Measurements from ENCODE around the gene HDAC4.

HDAC4 gene

GRCh38 chr2:239142806-239143205, 258.0 kb downstream of the HDAC4 start:
- DNase-seq (ENCODE audit: low read depth, low spot score): no peak

DNA sequence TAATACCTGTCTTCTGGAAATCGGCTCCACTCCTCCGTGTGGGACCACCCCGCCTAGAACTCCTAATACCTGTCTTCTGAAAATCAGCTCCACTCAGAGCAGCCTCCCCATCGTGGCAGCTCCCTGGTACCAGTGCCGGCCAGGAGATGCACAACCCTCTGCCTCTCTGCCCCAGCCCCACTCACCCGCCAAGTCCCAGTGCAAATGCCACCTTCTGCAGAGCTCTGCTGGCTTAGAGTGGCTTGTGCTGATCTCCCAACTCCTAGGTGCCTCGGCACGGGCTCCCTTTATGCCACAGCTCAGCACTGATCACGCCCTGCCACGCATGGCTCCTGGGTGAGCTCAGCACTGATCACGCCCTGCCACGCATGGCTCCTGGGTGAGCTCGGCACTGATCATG, 258.5 kb downstream of the HDAC4 start:
- no peak for DNase-seq (ENCODE audit: low read depth, low spot score)

GRCh38 chr2:239141021-239141760, 259.6 kb downstream of the HDAC4 start:
- no peak for DNase-seq (ENCODE audit: low read depth, low spot score)

- no peak for DNase-seq (ENCODE audit: low read depth, low spot score)
These were observed 260.3 kb downstream of the HDAC4 start for GRCh38 chr2:239140346-239141020.

DNA sequence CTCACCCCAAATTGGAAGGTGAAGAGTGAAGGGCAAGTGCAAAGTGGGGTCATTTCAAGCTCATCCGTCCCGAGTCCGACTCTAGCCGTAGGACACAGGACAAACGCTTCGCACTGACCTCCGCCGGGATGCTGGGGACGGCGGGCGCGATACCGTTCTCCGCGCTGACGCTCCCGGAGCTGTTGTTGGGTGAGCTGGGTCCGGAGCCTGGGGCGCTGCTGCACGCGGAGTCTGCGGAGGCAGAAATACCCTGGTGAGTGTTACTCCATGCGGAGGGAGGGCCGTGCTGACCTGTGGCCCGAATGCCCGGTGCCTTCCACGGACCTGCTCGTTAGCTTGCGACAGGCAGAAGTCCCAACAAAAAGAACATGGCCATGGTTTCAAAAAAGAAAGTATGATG, 261.3 kb downstream of the HDAC4 start:
- no peak for DNase-seq (ENCODE audit: low read depth, low spot score)

GRCh38 chr2:239139101-239139500, 261.7 kb downstream of the HDAC4 start:
- no peak for DNase-seq (ENCODE audit: low read depth, low spot score)

- no peak for DNase-seq (ENCODE audit: low read depth, low spot score)
These were observed 262.2 kb downstream of the HDAC4 start for GRCh38 chr2:239138610-239139009.

- no peak for DNase-seq (ENCODE audit: low read depth, low spot score)
These were observed 262.9 kb downstream of the HDAC4 start for GRCh38 chr2:239137898-239138283.

DNA sequence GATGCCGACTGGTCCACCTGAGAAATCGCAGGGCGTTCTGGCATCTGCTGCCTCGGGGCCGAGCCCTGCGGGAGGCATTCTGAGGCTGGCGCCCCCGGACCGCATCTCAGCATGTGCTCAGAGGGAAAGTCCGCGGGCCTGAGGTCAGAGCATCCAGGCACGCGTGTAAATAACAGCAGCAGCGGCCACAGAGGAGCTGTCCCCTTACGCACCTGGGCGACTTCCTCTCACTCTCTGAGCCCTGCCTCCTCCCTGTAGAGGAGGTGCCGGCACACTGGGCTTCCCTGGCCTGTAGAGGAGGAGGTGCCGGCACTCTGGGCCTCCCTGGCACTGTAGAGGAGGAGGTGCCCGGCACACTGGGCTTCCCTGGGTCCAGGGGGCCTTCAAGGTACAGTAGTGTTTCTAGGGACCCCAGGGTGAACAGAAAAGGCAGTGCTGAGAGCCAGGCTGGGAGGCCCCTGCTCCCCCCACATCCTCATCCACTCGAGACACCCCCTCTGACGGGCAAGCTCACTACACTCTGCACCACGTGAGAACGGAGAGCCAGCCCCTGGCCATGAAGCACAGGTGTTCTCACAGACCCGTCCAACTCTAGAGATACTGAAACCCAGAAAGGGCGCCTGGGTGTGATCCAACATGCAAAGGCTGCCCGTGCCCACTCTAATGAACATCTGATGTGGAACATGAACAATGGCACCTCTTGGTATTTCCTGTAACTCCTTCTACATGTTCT, 263.5 kb downstream of the HDAC4 start:
- no peak for DNase-seq (ENCODE audit: low read depth, low spot score)

- no peak for DNase-seq (ENCODE audit: low read depth, low spot score)
These were observed 264.1 kb downstream of the HDAC4 start for GRCh38 chr2:239136762-239137161.

- DNase-seq (ENCODE audit: low read depth, low spot score): no peak
These were observed 264.6 kb downstream of the HDAC4 start for GRCh38 chr2:239136203-239136602.

- no peak for DNase-seq (ENCODE audit: low read depth, low spot score)
These were observed 265.3 kb downstream of the HDAC4 start for GRCh38 chr2:239135531-239135930.

DNA sequence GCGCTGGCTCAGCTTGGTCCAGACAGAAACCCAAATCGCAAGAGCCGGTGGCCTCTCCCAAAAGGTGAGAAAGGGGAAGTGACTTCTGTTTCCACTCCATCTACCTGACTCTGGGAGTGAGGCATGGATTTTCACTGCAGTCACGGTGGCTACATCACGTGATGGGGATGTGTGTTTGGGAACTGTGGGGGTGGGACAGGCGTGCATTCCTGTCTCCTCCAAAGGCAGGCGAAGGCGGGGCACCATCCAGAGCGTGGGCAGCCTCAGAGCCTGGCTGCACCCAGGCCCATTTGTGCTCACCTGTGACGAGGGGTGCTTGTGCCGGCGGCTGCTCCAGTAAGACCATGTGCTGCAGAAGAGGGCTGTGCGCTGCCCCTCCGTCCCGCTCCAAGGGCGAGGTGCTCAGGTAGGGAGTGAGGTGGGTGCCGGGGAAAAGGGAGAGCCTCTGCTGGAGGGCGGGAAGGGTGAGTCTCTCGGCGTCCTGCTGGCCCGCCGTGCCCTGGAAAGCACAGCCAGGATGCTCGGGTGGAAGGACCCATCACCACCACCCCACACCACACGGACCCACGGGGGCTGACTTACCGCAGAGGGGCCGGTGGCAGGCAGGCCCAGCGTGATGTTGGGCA, 266.8 kb downstream of the HDAC4 start:
- no peak for DNase-seq (ENCODE audit: low read depth, low spot score)

- no peak for DNase-seq (ENCODE audit: low read depth, low spot score)
These were observed 268.0 kb downstream of the HDAC4 start for GRCh38 chr2:239132786-239133185.

DNA sequence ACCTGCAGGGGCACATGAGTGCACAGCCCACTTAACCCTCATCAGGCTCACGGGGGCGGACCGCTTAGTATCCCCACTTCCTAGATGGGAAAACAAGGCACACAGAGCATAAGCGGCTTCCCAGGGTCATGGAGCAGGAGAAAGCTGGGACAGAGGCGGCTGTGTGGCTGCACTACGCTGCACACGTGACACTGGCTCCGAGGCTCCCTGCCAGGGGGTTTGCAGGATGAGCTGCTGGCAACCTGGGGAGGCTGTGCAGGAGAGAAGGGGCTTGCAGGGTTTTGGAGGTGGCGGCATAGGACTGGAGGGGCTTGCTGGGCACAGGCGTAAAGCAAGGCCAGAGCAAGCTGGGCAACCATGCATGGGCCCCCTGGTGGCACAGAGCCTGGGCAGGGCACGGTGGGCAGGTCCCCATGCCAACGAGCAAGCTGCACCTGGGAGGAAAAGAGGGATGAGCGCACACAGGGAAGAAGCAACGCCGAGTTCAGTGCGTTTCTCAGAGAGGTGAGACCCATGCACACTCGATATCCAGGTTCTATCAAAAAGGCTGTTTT, 268.6 kb downstream of the HDAC4 start:
- DNase-seq (ENCODE audit: low read depth, low spot score): no peak

GRCh38 chr2:239131521-239131920, 269.3 kb downstream of the HDAC4 start:
- no peak for DNase-seq (ENCODE audit: low read depth, low spot score)

- DNase-seq (ENCODE audit: low read depth, low spot score): no peak
These were observed 270.0 kb downstream of the HDAC4 start for GRCh38 chr2:239130786-239131325.

DNA sequence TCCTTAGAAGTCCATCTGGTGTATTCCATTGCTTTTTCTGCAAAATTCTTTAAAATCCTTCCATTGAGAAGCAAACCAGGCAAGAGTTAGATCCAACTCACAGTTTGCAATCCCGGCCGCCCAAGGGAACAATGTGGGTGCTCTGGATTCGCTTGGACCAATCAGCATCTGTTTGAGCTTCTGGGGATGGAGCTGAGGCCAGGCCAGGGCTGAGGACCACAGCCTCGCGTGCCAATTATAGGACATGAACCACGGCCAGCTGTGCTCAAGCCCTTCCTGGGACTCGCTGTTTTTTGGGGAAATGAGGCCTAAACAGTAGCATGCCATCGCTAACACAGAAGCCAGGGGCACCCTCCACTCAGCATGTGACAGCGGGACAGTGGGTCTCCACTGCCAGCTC, 270.8 kb downstream of the HDAC4 start:
- DNase-seq (ENCODE audit: low read depth, low spot score): no peak

DNA sequence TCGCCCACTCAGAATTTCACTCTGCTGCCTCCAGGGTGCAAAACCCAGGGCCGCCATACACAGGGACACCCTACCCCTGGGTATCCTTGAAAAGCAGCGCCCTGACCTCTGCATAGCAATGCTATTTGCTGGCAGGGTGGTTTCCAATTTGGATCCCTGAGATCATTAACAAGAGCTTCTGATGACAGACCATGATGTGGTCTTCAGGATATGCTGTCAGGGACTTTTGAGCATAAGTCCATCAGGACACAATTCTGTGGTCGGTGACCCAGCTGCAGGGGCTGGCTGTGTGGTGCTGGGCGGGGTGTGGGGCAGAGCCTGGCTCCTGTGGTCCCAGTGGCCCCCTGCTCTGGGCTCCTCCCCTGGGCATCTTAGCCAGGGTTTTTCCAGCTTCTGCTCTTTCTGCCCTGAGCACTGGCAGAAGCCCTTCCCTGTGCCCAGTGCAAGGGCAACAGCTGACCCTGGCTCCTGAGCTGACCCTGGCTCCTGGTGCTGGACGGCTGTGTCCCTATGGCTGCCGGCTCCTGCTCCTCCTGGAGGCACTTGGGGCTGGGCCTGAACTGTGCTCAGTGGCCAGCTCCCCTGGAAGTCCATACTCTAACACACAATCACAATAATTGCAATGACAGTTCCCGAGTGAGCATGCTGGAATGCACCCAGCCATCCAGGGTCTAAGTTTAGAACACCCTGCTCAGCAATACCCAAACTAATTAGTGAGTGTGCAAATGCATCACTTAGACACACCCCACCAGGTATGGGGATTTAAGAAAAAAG, 271.5 kb downstream of the HDAC4 start:
- no peak for DNase-seq (ENCODE audit: low read depth, low spot score)

GRCh38 chr2:239128706-239129105, 272.1 kb downstream of the HDAC4 start:
- no peak for DNase-seq (ENCODE audit: low read depth, low spot score)

DNA sequence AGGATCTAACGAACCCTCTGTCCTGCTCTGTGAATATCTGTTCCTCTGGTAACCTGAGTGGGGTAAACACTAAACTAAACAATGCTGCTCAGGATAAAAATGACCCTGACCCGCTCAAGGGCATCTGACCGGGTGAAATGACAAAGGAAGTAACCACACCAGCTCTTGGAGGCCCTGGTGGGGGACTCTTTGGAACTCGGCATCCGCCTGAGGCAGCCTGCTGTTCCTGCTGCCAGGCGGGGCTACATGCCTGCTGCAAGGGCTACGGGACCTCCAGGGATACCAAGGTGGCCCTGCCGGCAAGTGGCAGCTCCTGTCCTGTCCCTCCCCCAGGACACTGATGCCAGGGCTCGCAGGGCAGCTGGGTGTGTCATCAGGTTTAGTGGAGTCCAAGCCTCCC, 273.3 kb downstream of the HDAC4 start:
- DNase-seq (ENCODE audit: low read depth, low spot score): no peak
